ENCODE measurements around the gene PAX6.

PAX6 gene

DNA sequence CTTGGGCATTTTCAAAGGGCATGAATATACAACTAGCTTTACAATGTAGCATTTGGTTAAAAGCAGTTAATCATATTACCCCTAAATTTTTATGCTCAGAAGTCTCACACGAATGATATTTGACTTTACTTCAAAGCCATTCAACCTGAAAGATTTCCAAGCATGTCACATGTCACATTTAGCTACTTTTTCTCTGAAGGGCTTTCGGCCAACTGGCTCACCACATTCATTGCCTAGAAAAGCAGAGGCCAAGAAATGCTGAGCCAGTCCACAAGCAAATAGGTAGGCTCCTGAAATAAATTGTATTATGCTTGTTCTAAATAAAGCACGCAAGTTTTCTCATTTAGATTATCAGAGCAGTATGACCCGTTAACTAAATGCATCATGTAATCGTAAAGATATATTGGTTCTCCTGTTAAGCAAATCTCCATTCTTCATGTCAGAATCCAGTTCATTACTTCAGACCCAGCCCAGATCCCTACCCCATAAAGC lies 30.6 kb downstream of the PAX6 start:
- Histone ChIP-seq H3K27me3 (replicated peaks in 2 of 5; ENCODE audit: control insufficient read depth in 4 of 5, insufficient read depth in 5 of 5, low read length in 4 of 5) (no peaks in the 10 kb centered on the region), H3K27ac (ENCODE audit: insufficient read depth in 1 of 2, low read depth in 1 of 2, low read length in 2 of 2, poor library complexity in 1 of 2, severe bottlenecking in 2 of 2) (no peak overlapping the region), H3K9me3 (ENCODE audit: control extremely low read depth in 1 of 5, control insufficient read depth in 4 of 5, insufficient read depth in 2 of 5, low read depth in 1 of 5, low read length in 4 of 5) (peaks cover 0 to 8% (median 0%) of the 10 kb centered on the region in 5 experiments), H3K4me1 (ENCODE audit: control extremely low read depth in 1 of 4, control insufficient read depth in 4 of 4, insufficient read depth in 4 of 4, low read length in 3 of 4) (no peaks in the 10 kb centered on the region), H3K4me3 (ENCODE audit: control insufficient read depth in 1 of 7, extremely low read depth in 1 of 7, insufficient read depth in 4 of 7, low read depth in 2 of 7, low read length in 6 of 7) (no peak overlapping the region), H3K36me3 (ENCODE audit: control insufficient read depth in 4 of 4, insufficient read depth in 4 of 4, low read length in 3 of 4) (no peaks in the 10 kb centered on the region)
- WGBS (ENCODE audit: insufficient coverage), result 97% methylated on average over 3 of the region's 5 CpGs
- no peak for DNase-seq
- ChIA-PET POLR2A (no interaction called here), CTCF (no interaction called here)

DNA sequence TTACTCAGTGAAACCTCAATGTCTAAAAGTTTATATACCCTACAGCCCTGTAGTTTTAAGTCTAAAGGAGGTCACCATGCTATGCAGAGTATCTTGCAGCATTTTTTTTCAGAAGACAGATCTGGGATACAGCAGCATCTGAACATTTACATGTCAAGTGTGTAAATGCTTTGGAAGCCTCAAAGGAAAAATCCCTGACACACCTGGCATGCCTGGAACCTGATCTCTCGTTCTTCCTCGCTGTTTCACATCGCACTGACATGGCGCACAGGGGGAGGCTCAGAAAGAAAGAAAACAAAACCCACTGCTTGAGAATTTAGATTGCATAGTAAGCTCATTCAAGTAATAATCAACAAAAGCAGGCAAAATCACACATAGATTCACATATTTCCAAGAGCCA lies 31.0 kb downstream of the PAX6 start:
- ChIA-PET CTCF (no interaction called here), POLR2A (no interaction called here)
- WGBS (ENCODE audit: insufficient coverage), result 100% methylated on average over 4 of the region's 4 CpGs
- no peak overlapping the region for H3K4me3 ChIP-seq (ENCODE audit: control insufficient read depth in 1 of 7, extremely low read depth in 1 of 7, insufficient read depth in 4 of 7, low read depth in 2 of 7, low read length in 6 of 7)
- no peaks in the 10 kb centered on the region for H3K4me1 ChIP-seq (ENCODE audit: control extremely low read depth in 1 of 4, control insufficient read depth in 4 of 4, insufficient read depth in 4 of 4, low read length in 3 of 4)
- H3K27me3 ChIP-seq (replicated peaks in 2 of 5; ENCODE audit: control insufficient read depth in 4 of 5, insufficient read depth in 5 of 5, low read length in 4 of 5), result no peaks in the 10 kb centered on the region
- peaks cover 0 to 8% (median 0%) of the 10 kb centered on the region in 5 experiments for H3K9me3 ChIP-seq (ENCODE audit: control extremely low read depth in 1 of 5, control insufficient read depth in 4 of 5, insufficient read depth in 2 of 5, low read depth in 1 of 5, low read length in 4 of 5)
- no peak for DNase-seq
- H3K27ac ChIP-seq (ENCODE audit: insufficient read depth in 1 of 2, low read depth in 1 of 2, low read length in 2 of 2, poor library complexity in 1 of 2, severe bottlenecking in 2 of 2), result no peak overlapping the region
- H3K36me3 ChIP-seq (ENCODE audit: control insufficient read depth in 4 of 4, insufficient read depth in 4 of 4, low read length in 3 of 4), result no peaks in the 10 kb centered on the region

GRCh38 chr11:31779374-31779791 lies 31.7 kb downstream of the PAX6 start:
- Histone ChIP-seq H3K4me3 (ENCODE audit: control insufficient read depth in 1 of 7, extremely low read depth in 1 of 7, insufficient read depth in 4 of 7, low read depth in 2 of 7, low read length in 6 of 7) (no peak overlapping the region), H3K36me3 (ENCODE audit: control insufficient read depth in 4 of 4, insufficient read depth in 4 of 4, low read length in 3 of 4) (no peaks in the 10 kb centered on the region), H3K9me3 (ENCODE audit: control extremely low read depth in 1 of 5, control insufficient read depth in 4 of 5, insufficient read depth in 2 of 5, low read depth in 1 of 5, low read length in 4 of 5) (peaks cover 0 to 8% (median 0%) of the 10 kb centered on the region in 5 experiments), H3K4me1 (ENCODE audit: control extremely low read depth in 1 of 4, control insufficient read depth in 4 of 4, insufficient read depth in 4 of 4, low read length in 3 of 4) (no peaks in the 10 kb centered on the region), H3K27ac (ENCODE audit: insufficient read depth in 1 of 2, low read depth in 1 of 2, low read length in 2 of 2, poor library complexity in 1 of 2, severe bottlenecking in 2 of 2) (no peak overlapping the region), H3K27me3 (replicated peaks in 2 of 5; ENCODE audit: control insufficient read depth in 4 of 5, insufficient read depth in 5 of 5, low read length in 4 of 5) (no peaks in the 10 kb centered on the region)
- 98% methylated on average over 6 of the region's 6 CpGs for WGBS (ENCODE audit: insufficient coverage)
- CTCF ChIA-PET, result no interaction called here
- no peak for DNase-seq
- POLR2A ChIA-PET, result no interaction called here

GRCh38 chr11:31772412-31772811 lies 38.7 kb downstream of the PAX6 start:
- Histone ChIP-seq H3K27me3 (replicated peaks in 2 of 5; ENCODE audit: control insufficient read depth in 4 of 5, insufficient read depth in 5 of 5, low read length in 4 of 5) (no peaks in the 10 kb centered on the region), H3K36me3 (ENCODE audit: control insufficient read depth in 4 of 4, insufficient read depth in 4 of 4, low read length in 3 of 4) (no peaks in the 10 kb centered on the region), H3K4me3 (ENCODE audit: control insufficient read depth in 1 of 7, extremely low read depth in 1 of 7, insufficient read depth in 4 of 7, low read depth in 2 of 7, low read length in 6 of 7) (no peak overlapping the region), H3K4me1 (ENCODE audit: control extremely low read depth in 1 of 4, control insufficient read depth in 4 of 4, insufficient read depth in 4 of 4, low read length in 3 of 4) (no peaks in the 10 kb centered on the region), H3K9me3 (ENCODE audit: control extremely low read depth in 1 of 5, control insufficient read depth in 4 of 5, insufficient read depth in 2 of 5, low read depth in 1 of 5, low read length in 4 of 5) (peaks cover 0 to 6% (median 0%) of the 10 kb centered on the region in 5 experiments), H3K27ac (ENCODE audit: insufficient read depth in 1 of 2, low read depth in 1 of 2, low read length in 2 of 2, poor library complexity in 1 of 2, severe bottlenecking in 2 of 2) (no peak overlapping the region)
- 95% methylated on average over 2 of the region's 2 CpGs for WGBS (ENCODE audit: insufficient coverage)
- ChIA-PET POLR2A (no interaction called here), CTCF (no interaction called here)
- no peak for DNase-seq

DNA sequence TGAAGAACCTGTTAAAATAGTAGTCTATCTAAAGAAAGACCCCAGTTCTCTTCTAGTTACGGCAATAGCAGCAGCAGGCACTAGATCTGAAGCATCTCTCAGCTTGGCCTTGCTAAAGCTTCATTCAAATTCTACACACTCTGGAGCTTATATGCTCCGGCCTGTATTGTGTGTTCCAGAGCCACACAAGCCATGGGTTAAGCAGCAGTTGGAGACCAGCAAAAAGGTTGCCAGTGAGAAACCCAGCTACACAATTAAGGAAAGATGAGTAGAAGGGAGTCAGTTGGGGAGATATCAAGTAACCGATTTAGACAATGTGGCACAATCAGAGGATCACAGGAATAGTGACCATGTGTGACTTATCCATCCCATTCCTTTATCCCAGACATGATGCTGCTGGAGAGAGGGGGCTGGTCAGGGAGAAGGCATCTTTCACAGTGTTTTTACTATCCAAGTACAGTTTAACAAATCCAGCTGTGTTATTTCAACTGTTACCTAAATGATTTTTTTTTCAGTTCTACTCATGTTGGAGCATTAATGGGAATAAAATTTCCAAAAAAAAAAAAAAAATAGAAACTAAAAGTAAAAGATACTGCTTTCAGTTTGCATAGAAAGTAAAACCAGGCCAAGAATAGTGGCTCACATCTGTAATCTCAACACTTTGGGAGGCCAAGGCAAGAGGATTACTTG lies 41.0 kb downstream of the PAX6 start:
- Histone ChIP-seq H3K27me3 (replicated peaks in 2 of 5; ENCODE audit: control insufficient read depth in 4 of 5, insufficient read depth in 5 of 5, low read length in 4 of 5) (no peaks in the 10 kb centered on the region), H3K36me3 (ENCODE audit: control insufficient read depth in 4 of 4, insufficient read depth in 4 of 4, low read length in 3 of 4) (no peaks in the 10 kb centered on the region), H3K4me3 (ENCODE audit: control insufficient read depth in 1 of 7, extremely low read depth in 1 of 7, insufficient read depth in 4 of 7, low read depth in 2 of 7, low read length in 6 of 7) (no peak overlapping the region), H3K4me1 (ENCODE audit: control extremely low read depth in 1 of 4, control insufficient read depth in 4 of 4, insufficient read depth in 4 of 4, low read length in 3 of 4) (no peaks in the 10 kb centered on the region), H3K27ac (ENCODE audit: insufficient read depth in 1 of 2, low read depth in 1 of 2, low read length in 2 of 2, poor library complexity in 1 of 2, severe bottlenecking in 2 of 2) (no peak overlapping the region), H3K9me3 (ENCODE audit: control extremely low read depth in 1 of 5, control insufficient read depth in 4 of 5, insufficient read depth in 2 of 5, low read depth in 1 of 5, low read length in 4 of 5) (no peaks in the 10 kb centered on the region)
- DNase-seq, result no peak
- ChIA-PET CTCF (no interaction called here), POLR2A (no interaction called here)
- WGBS (ENCODE audit: insufficient coverage), result 100% methylated on average over 1 of the region's 3 CpGs

- 100% methylated on average over 2 of the region's 9 CpGs for WGBS (ENCODE audit: insufficient coverage)
- Histone ChIP-seq H3K4me1 (ENCODE audit: control extremely low read depth in 1 of 4, control insufficient read depth in 4 of 4, insufficient read depth in 4 of 4, low read length in 3 of 4) (no peaks in the 10 kb centered on the region), H3K4me3 (ENCODE audit: control insufficient read depth in 1 of 7, extremely low read depth in 1 of 7, insufficient read depth in 4 of 7, low read depth in 2 of 7, low read length in 6 of 7) (no peak overlapping the region), H3K9me3 (ENCODE audit: control extremely low read depth in 1 of 5, control insufficient read depth in 4 of 5, insufficient read depth in 2 of 5, low read depth in 1 of 5, low read length in 4 of 5) (no peaks in the 10 kb centered on the region), H3K27ac (ENCODE audit: insufficient read depth in 1 of 2, low read depth in 1 of 2, low read length in 2 of 2, poor library complexity in 1 of 2, severe bottlenecking in 2 of 2) (no peak overlapping the region), H3K27me3 (replicated peaks in 2 of 5; ENCODE audit: control insufficient read depth in 4 of 5, insufficient read depth in 5 of 5, low read length in 4 of 5) (no peaks in the 10 kb centered on the region), H3K36me3 (ENCODE audit: control insufficient read depth in 4 of 4, insufficient read depth in 4 of 4, low read length in 3 of 4) (no peaks in the 10 kb centered on the region)
- DNase-seq, result no peak
- POLR2A ChIA-PET, result no interaction called here
- CTCF ChIA-PET, result no interaction called here
Measured at GRCh38 chr11:31768749-31769640, 42.1 kb downstream of the PAX6 start.

DNA sequence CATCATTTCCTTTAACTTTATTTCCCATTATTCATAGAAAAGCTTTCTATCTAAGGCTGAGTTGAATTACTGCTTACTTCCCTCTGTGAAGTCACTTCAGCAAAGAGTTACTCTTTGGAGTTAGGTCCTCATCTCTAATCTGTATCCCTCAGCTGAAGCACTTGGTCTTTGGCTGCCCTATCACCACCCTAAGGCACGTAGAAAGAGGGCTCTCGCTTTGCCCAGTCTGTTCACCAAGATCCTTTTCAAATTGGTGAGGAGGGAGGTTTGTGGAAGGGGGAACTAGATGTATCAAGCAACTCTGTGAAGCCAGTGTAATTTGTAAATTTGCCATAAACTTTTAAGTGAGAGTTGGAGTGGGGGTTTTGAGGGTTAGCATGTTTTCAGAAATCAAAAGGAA lies 43.4 kb downstream of the PAX6 start:
- Histone ChIP-seq H3K36me3 (ENCODE audit: control insufficient read depth in 4 of 4, insufficient read depth in 4 of 4, low read length in 3 of 4) (no peaks in the 10 kb centered on the region), H3K4me1 (ENCODE audit: control extremely low read depth in 1 of 4, control insufficient read depth in 4 of 4, insufficient read depth in 4 of 4, low read length in 3 of 4) (no peaks in the 10 kb centered on the region), H3K9me3 (ENCODE audit: control extremely low read depth in 1 of 5, control insufficient read depth in 4 of 5, insufficient read depth in 2 of 5, low read depth in 1 of 5, low read length in 4 of 5) (no peaks in the 10 kb centered on the region), H3K4me3 (ENCODE audit: control insufficient read depth in 1 of 7, extremely low read depth in 1 of 7, insufficient read depth in 4 of 7, low read depth in 2 of 7, low read length in 6 of 7) (no peak overlapping the region), H3K27me3 (replicated peaks in 2 of 5; ENCODE audit: control insufficient read depth in 4 of 5, insufficient read depth in 5 of 5, low read length in 4 of 5) (no peaks in the 10 kb centered on the region), H3K27ac (ENCODE audit: insufficient read depth in 1 of 2, low read depth in 1 of 2, low read length in 2 of 2, poor library complexity in 1 of 2, severe bottlenecking in 2 of 2) (no peak overlapping the region)
- ChIA-PET POLR2A (no interaction called here), CTCF (no interaction called here)
- DNase-seq, result peak in 1 of 3 donors; percentile 1
- 100% methylated on average over 1 of the region's 2 CpGs for WGBS (ENCODE audit: insufficient coverage)

All from common myeloid progenitor, CD34-positive (primary cell).